COLO668 (cell line): ENCODE measurements around the gene FRMPD4.
A peak's percentile ranks its signal among the peaks of the same experiment; 100 is the strongest.
"Not testable (repeated sequence)": the region's sequence is repeated elsewhere in the genome, so short reads cannot be mapped to it uniquely, and the experiment has no call there.

Experiments used
- DNase-seq: peaks from one replicate; lab custom pipeline; 2025; ENCODE audit not compliant: unreplicated experiment; lab: John Stamatoyannopoulos, UW

FRMPD4 gene

GRCh38 chrX:12494400-12495138 lies 356.3 kb downstream of the FRMPD4 start:
- no peak for DNase-seq

DNA sequence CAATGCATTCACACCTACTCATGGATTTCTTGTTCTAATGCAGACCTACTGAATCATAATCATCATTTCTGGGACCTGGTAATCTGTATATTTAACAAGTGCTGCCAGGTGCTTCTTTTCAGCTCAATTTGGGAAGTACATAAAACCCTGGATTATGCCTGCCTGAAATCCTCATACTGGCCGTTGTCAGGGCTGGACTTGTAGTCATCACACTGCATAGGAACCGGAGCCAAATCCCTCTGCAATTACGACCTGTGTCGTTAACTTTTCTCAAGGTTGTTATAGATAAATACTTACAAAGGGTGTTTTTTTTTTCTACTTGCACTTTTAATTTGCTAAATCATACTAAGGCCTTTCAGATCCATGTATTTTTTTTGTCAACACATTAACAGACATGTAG lies 358.1 kb downstream of the FRMPD4 start:
- DNase-seq = no peak

GRCh38 chrX:12497832-12498591 lies 359.7 kb downstream of the FRMPD4 start:
- peak; percentile 3 for DNase-seq

- no peak for DNase-seq
Observed at GRCh38 chrX:12505127-12505526, 366.9 kb downstream of the FRMPD4 start.

DNA sequence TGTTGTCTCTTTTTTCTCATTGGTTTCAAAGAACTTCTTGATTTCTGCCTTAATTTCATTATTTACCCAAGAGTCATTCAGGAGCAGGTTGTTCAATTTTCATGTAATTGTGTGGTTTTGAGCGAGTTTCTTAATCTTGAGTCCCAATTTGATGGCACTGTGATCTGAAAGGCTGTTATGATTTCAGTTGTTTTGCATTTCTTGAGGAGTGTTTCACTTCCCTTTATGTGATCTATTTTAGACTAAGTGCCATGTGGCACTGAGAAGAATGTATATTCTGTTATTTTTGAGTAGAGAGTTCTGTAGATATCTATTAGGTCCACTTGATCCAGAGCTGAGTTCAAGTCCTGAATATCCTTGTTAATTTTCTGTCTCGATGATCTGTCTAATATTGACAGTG lies 377.1 kb downstream of the FRMPD4 start:
- not testable (repeated sequence) for DNase-seq

- no peak for DNase-seq
Observed at GRCh38 chrX:12526306-12526705, 388.0 kb downstream of the FRMPD4 start.

DNA sequence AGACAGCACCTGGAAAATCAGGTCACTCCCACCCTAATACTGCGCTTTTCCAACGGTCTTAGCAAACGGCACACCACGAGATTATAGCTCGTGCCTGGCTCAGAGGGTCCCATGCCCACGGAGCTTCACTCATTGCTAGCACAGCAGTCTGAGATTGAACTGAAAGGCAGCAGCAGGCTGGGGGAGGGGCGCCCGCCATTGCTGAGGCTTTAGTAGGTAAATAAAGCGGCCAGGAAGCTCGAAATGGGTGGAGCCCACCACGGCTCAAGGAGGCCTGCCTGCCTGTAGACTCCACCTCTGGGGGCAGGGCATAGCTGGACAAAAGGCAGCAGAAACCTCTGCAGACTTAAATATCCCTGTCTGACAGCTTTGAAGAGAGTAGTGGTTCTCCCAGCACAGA lies 399.8 kb downstream of the FRMPD4 start:
- peak; percentile 6 for DNase-seq

- not testable (repeated sequence) for DNase-seq
Observed at GRCh38 chrX:12542251-12542650, 404.0 kb downstream of the FRMPD4 start.

- DNase-seq = peak; percentile 7
Observed at GRCh38 chrX:12548341-12548740, 410.1 kb downstream of the FRMPD4 start.

GRCh38 chrX:12548746-12549145 lies 410.5 kb downstream of the FRMPD4 start:
- no peak for DNase-seq

DNA sequence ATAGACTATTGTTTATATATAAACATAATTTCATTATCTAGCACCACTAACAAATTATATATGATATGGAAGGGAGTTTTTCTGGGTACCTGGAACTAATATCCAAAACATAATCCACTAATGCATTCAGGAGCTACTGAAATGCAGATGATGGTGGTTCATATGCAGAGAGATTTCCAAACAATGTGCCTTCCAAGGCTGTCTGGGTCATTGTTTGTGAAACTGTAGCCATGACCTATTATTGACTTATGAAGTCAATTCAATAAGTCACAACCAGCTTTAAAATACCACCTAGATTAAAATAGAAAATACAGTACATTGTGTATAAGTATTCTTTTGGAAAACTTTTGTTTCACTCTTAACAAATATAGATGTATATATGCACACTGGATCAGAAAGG lies 415.9 kb downstream of the FRMPD4 start:
- no peak for DNase-seq

DNA sequence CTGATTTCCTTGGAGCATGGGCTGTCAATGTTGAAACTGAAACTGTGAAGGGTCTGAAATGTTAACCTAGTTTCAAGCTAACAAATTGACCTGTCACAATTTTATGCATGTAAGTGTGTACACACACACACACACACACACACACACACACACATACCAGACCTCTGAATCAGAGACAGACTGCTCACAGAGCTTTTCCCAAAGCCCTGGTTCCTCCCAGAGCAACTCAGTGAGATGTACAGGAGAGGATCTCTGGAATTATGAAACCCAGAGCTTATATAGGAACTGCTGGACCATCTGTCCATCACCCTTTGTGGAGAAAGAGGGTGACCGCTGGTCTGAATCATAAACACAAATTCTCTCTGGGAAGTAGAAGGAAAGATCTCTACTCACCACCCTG lies 424.8 kb downstream of the FRMPD4 start:
- no peak for DNase-seq

DNA sequence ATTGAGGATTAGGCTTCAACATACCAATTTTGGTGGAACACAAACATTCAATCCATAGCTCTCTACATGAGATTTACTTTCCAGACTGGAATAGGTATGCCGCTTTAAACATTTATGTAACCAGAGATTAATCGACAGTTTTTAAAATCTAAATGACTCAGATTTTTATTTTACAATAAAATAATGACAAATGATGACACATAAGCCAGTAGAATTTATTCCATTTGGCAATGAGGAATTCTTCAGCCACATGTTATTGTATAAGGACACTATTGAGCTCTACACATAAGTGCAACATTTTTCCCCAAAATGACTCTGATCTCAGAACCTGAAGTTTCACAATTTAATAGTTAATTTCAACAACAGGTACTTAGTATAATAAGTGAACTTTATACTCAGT lies 425.9 kb downstream of the FRMPD4 start:
- no peak for DNase-seq

GRCh38 chrX:12567857-12568256 lies 429.6 kb downstream of the FRMPD4 start:
- DNase-seq = no peak

DNA sequence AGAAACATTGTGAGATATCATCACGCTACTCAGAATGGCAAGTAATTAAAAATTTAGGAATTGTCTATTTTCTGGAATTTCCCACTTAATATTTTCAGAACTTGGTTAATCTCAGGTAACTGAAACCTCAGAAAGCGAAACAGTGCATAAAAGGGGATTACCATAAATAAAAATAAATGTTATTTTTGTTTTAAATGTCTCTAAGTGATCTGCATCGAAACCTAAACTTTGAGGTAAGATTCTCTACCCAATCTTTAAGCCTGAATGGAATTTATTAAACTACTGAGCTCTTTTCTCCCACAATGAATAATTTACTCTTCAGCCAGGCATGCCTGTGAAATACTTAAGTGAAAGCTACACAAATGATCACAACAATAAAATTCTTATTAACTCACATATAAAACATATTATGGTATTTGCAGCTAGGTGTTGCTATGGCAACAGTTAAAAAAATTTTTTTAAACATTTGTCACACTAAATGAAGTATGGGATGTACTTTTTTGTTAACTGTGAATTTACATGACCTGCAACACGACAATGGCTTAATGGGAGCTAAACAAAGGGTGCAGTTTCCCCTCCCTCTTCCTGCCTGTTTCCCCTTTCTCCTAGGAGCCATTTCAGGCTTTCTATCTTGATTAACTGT lies 432.7 kb downstream of the FRMPD4 start:
- no peak for DNase-seq

DNA sequence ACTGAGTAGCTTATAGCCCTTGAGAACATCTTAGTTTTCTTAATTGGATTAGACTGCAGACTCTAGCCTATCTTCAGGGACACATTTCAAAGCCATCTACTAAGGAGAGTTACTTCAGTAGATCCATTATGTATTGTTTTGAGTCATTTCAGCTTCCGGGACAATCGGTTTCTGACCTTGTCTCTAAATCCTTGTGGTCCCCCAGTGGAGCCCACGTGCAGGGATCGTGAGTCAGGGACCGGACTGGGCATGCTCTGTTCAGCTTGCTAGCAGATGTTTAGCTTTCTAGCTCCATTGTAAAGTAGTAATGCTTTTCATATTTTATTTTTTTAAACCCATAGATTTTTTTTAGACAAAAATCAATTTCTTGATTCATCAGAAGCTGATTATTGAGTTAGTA lies 441.0 kb downstream of the FRMPD4 start:
- no peak for DNase-seq

- peak; percentile 18 for DNase-seq
Observed at GRCh38 chrX:12580548-12580947, 442.3 kb downstream of the FRMPD4 start.

- DNase-seq = no peak
Observed at GRCh38 chrX:12581546-12581945, 443.3 kb downstream of the FRMPD4 start.

DNA sequence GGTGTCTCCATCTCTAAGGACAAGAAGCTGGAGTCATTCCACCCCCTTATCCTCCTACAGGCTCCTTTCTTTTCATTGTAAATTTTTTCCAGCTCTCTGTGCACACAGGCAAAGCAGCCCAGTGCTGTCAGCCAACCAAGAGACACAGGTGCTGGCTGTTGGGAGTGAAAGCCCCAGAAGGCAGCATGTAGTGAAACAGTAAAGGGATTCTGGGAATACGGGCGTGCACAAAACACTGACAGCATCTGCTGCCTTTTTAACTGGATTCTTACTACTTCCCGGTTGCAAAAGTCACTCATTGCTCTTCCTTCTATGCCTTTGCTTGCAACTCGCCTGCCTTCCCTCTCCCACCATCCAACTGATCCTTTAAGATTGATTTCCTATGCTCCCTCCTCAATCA lies 444.4 kb downstream of the FRMPD4 start:
- no peak for DNase-seq

- DNase-seq = no peak
Observed at GRCh38 chrX:12583543-12583942, 445.3 kb downstream of the FRMPD4 start.

DNA sequence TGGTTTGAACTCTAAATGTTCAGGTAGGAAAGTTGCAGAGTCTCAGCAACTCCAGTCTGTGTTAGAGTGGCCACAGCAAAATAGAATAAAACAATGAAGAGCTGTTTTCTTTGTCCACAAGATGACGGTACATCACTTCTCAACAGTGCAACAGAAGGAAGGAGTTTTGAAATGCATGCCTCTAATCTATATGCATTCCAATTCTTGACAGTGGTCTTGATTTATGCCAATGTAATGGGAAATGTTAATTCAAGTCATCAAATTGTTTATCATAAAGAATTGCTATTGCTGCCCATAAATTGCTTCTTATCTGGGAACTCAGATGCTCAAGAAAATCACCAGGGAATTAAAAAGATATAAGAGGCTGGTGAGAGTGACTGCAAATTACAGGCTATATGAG lies 457.4 kb downstream of the FRMPD4 start:
- DNase-seq = no peak

- no peak for DNase-seq
Observed at GRCh38 chrX:12610079-12610478, 471.8 kb downstream of the FRMPD4 start.
